Measurements from ENCODE around the gene PCSK7. TPM values are rescaled to one million over a fixed set of nuclear protein-coding genes. Genes with fewer than 3 reads are reported as not detected.

Gene PCSK7
- total RNA-seq, 1 experiment from 2014 or later, result 50.7 TPM

GRCh38 chr11:117197006-117197405 is 34.9 kb downstream of the PCSK7 start:
- no peak overlapping the region for H2BK120ac ChIP-seq (ENCODE audit: low read depth, low read length, poor library complexity, severe bottlenecking)
- H3K27me3 Mint-ChIP-seq (ENCODE audit: low read depth), result no peaks in the 10 kb centered on the region
- H3T11ph ChIP-seq (ENCODE audit: low read length), result no peak overlapping the region
- peaks cover 0 to 3% of the 10 kb centered on the region in 2 experiments; a peak in 1 of 5 replicates for H3K9me3 Mint-ChIP-seq
- no peak overlapping the region for H2BK15ac ChIP-seq (ENCODE audit: low read depth, low read length)
- peaks cover 34 to 35% of the 10 kb centered on the region in 2 experiments for H3K4me1 Mint-ChIP-seq
- H3K27ac Mint-ChIP-seq, result peak overlapping the region; percentile 47 to 95 (median 79); a peak in 2 of 7 replicates
- no peaks in the 10 kb centered on the region for H4K20me1 ChIP-seq (ENCODE audit: control insufficient read depth, insufficient read depth, insufficient read length)
- H4K91ac ChIP-seq (ENCODE audit: insufficient read length, low read depth, low read length), result no peak overlapping the region
- WGBS (ENCODE audit: extremely low coverage, insufficient read length, low lambda C conversion rate), result no CpG with 5 or more reads among the region's 7 CpGs
- no peak overlapping the region for H3K9ac ChIP-seq (ENCODE audit: extremely low read depth, insufficient read length, low read length)
- no peak overlapping the region for H2AFZ ChIP-seq (ENCODE audit: low read length)
- H4K5ac ChIP-seq (ENCODE audit: insufficient read length, low read depth, low read length), result no peak overlapping the region
- no peaks in the 10 kb centered on the region for H3K9me3 ChIP-seq (ENCODE audit: control insufficient read depth, low read depth, low read length)
- no peak overlapping the region for H3K4me3 Mint-ChIP-seq
- no peaks in the 10 kb centered on the region for H3K79me1 ChIP-seq (ENCODE audit: insufficient read depth, low read depth, low read length, poor library complexity, severe bottlenecking)
- no peak overlapping the region for H3K4ac ChIP-seq (ENCODE audit: low read depth, low read length)
- H3K79me2 ChIP-seq (ENCODE audit: insufficient read depth, low read length), result no peaks in the 10 kb centered on the region; the same call in 1 of the 2 replicates
- H4K8ac ChIP-seq (replicated peaks; ENCODE audit: insufficient read length, low read depth, low read length), result no peak overlapping the region
- no peaks in the 10 kb centered on the region for H3K27me3 ChIP-seq (ENCODE audit: insufficient read depth, low read length)
- no peak for DNase-seq
- H3K56ac ChIP-seq (ENCODE audit: insufficient read length, low read depth, low read length), result no peak overlapping the region
- H3K36me3 Mint-ChIP-seq (ENCODE audit: insufficient read depth in 1 of 3, low read depth in 3 of 3), result peaks cover 3 to 22% (median 11%) of the 10 kb centered on the region in 3 experiments; a peak in 5 of 7 replicates
- no peak overlapping the region for H3K14ac ChIP-seq (ENCODE audit: insufficient read depth, low read length)
- H3K27ac ChIP-seq (ENCODE audit: insufficient read length, low read depth, low read length), result no peak overlapping the region
- no peak overlapping the region for H3K23ac ChIP-seq (ENCODE audit: insufficient read length, low read depth, low read length)
- H2BK5ac ChIP-seq (ENCODE audit: insufficient read length, low read length), result no peak overlapping the region
- no peak for TF ChIP-seq CTCF (conservative IDR thresholded peaks at IDR 0.05)
- H3K23me2 ChIP-seq (ENCODE audit: insufficient read length, low read depth, low read length, poor library complexity, severe bottlenecking), result peaks cover 8% of the 10 kb centered on the region
- no peak overlapping the region for H3K18ac ChIP-seq (ENCODE audit: insufficient read length, low read depth, low read length)
- no peak overlapping the region for H2AK5ac ChIP-seq (ENCODE audit: insufficient read length, low read length)
- H3K4me2 ChIP-seq (ENCODE audit: insufficient read depth, insufficient read length, low read length), result no peak overlapping the region
- no peaks in the 10 kb centered on the region for H3K4me1 ChIP-seq (ENCODE audit: insufficient read depth, low read length)
- no peak overlapping the region for H2BK20ac ChIP-seq (ENCODE audit: low read depth, low read length, poor library complexity, severe bottlenecking)
- no peak overlapping the region for H2BK12ac ChIP-seq (ENCODE audit: insufficient read length, low read depth, low read length)
